ENCODE results near the gene B3GNT4.
"Not testable (repeated sequence)": the region's sequence is repeated elsewhere in the genome, so short reads cannot be mapped to it uniquely, and the experiment has no call there.

The B3GNT4 gene

DNA sequence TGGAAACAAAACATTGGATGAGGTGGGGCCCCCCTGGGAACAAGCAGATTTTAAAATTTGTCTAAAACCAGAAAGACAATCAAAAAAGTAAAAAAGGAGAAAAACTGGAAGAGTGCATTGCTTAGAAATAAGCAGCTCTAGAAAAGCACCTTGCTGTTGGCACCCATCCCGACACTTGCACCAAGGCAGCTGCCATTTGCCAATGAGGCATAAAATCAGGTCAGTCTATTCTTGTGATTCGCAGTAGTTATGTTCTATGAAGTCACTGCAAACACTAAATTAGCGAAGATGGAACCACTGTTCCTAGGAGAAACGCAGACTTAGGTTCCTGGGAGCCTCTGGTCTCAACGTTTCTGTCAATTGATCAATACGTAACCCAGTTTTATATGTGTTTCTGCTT, 46.5 kb downstream of the B3GNT4 start:
- DNase-seq, result no peak
- Mint-ChIP-seq H3K27ac (no peak overlapping the region), H3K4me1 (peaks cover 8% of the 10 kb centered on the region), H3K9me3 (no peaks in the 10 kb centered on the region), H3K36me3 (peaks cover 20% of the 10 kb centered on the region), H3K4me3 (no peak overlapping the region), H3K27me3 (no peaks in the 10 kb centered on the region)
- CTCF ChIA-PET, result no interaction called here

DNA sequence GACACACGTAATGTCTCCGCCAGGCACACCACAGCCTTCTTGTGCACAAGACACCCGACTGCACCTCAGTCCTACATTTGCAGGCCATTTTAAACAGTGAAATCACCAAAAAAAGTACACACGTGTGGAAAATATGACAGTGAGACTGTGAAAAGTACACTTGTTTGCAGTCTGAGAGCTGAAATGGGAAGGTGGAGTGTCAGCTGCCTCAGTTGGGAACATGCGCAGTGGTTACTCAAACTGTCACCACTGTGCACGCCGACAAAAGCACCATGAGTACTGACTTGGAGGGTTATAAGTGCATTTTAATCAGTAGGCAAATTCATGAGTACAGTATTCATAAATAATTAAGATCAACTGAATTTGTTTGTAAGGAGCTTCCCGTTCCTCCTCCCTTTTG, 47.0 kb downstream of the B3GNT4 start:
- Mint-ChIP-seq H3K27me3 (no peaks in the 10 kb centered on the region), H3K4me3 (no peak overlapping the region), H3K27ac (no peak overlapping the region), H3K36me3 (peaks cover 22% of the 10 kb centered on the region), H3K4me1 (peaks cover 5% of the 10 kb centered on the region), H3K9me3 (no peaks in the 10 kb centered on the region)
- CTCF ChIA-PET, result no interaction called here
- no peak for DNase-seq

DNA sequence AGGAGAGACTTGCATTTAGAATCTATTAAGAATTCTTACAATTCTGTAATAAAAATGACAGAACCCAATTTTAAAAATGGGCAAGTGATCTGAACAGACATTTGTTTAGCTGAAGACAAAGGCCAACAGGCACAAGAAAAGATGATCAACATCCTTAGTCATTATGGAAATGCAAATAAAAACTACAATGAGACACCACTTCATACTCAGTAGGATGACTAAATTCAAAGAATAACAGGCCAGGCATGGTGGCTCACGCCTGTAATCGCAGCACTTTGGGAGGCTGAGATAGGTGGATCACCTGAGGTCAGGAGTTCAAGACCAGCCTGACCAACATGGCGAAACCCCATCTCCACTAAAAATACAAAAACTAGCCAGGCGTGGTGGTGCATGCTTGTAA, 55.0 kb downstream of the B3GNT4 start:
- H3K27me3 Mint-ChIP-seq, DNase-seq, H3K9me3 Mint-ChIP-seq, H3K27ac Mint-ChIP-seq, H3K4me1 Mint-ChIP-seq, CTCF ChIA-PET, H3K4me3 Mint-ChIP-seq: not testable (repeated sequence)
- H3K36me3 Mint-ChIP-seq, result peaks cover 47% of the 10 kb centered on the region

All from activated naive CD4-positive, alpha-beta T cell treated with anti-CD3 and anti-CD28 coated beads, Interleukin-2, amount 10 ng/mL, durations not matched to agents 7 days and 5 days (primary cell).